ENCODE data around the gene DNHD1. TPM values are rescaled to one million over a fixed set of nuclear protein-coding genes. Genes with fewer than 3 reads are reported as not detected.

The DNHD1 gene
- total RNA-seq, 1 experiment from 2014 or later, result 10.6 TPM

- Histone ChIP-seq H3K9me3 (ENCODE audit: control insufficient read depth, insufficient read depth, low read depth, low read length) (no peaks in the 10 kb centered on the region), H3K4me3 (ENCODE audit: low read depth in 2 of 2, low read length in 2 of 2) (no peak overlapping the region), H3K36me3 (ENCODE audit: control insufficient read depth, insufficient read depth, low read length) (no peaks in the 10 kb centered on the region), H3K4me1 (ENCODE audit: control insufficient read depth, insufficient read depth, low read length) (no peaks in the 10 kb centered on the region), H3K27me3 (ENCODE audit: control insufficient read depth, insufficient read depth, low read length) (no peaks in the 10 kb centered on the region), H3K27ac (ENCODE audit: low read length) (no peak overlapping the region)
- intact Hi-C loops (cut with micrococcal nuclease; ENCODE audit: unreplicated experiment), result no loop called here
- in situ Hi-C loops (cut with HindIII; ENCODE audit: low pct_unique_long_range_greater_than_20kb, low sequenced_read_pairs), result no loop called here
- POLR2A ChIA-PET, result no interaction called here
- CTCF ChIA-PET, result no interaction called here
- BruUV-seq (replicated peaks), result no TSS peak
- ATAC-seq (no peak), DNase-seq (ENCODE audit: low read depth, low spot score) (no peak)
- no peak for TF ChIP-seq POLR2AphosphoS5 (IDR thresholded peaks at IDR 0.05; ENCODE audit: low read depth, low read length)
- no peak for TF ChIP-seq REST (IDR thresholded peaks at IDR 0.05; ENCODE audit: insufficient read depth in 1 of 2, low read depth in 2 of 2, low read length in 1 of 2)
- no peak for TF ChIP-seq CTCF (IDR thresholded peaks at IDR 0.05)
- no peak for TF ChIP-seq SIN3A (IDR thresholded peaks at IDR 0.05; ENCODE audit: borderline replicate concordance, insufficient read depth, low read depth, low read length)
- no peak for TF ChIP-seq TCF7L2 (IDR thresholded peaks at IDR 0.05; ENCODE audit: low read depth, low read length)
Observed at GRCh38 chr11:6570691-6571427, 73.8 kb downstream of the DNHD1 start.

GRCh38 chr11:6571434-6572008, 74.4 kb downstream of the DNHD1 start:
- TF ChIP-seq SIN3A (IDR thresholded peaks at IDR 0.05; ENCODE audit: borderline replicate concordance, insufficient read depth, low read depth, low read length) (no peak), POLR2AphosphoS5 (IDR thresholded peaks at IDR 0.05; ENCODE audit: low read depth, low read length) (no peak), CTCF (IDR thresholded peaks at IDR 0.05) (no peak), TCF7L2 (IDR thresholded peaks at IDR 0.05; ENCODE audit: low read depth, low read length) (no peak), REST (IDR thresholded peaks at IDR 0.05; ENCODE audit: insufficient read depth in 1 of 2, low read depth in 2 of 2, low read length in 1 of 2) (no peak)
- Histone ChIP-seq H3K36me3 (ENCODE audit: control insufficient read depth, insufficient read depth, low read length) (no peaks in the 10 kb centered on the region), H3K27ac (ENCODE audit: low read length) (no peak overlapping the region), H3K27me3 (ENCODE audit: control insufficient read depth, insufficient read depth, low read length) (no peaks in the 10 kb centered on the region), H3K4me1 (ENCODE audit: control insufficient read depth, insufficient read depth, low read length) (no peaks in the 10 kb centered on the region), H3K4me3 (ENCODE audit: low read depth in 2 of 2, low read length in 2 of 2) (no peak overlapping the region), H3K9me3 (ENCODE audit: control insufficient read depth, insufficient read depth, low read depth, low read length) (no peaks in the 10 kb centered on the region)
- ChIA-PET CTCF (no interaction called here), POLR2A (no interaction called here)
- no peak for ATAC-seq
- intact Hi-C loops (cut with micrococcal nuclease; ENCODE audit: unreplicated experiment) (no loop called here), in situ Hi-C loops (cut with HindIII; ENCODE audit: low pct_unique_long_range_greater_than_20kb, low sequenced_read_pairs) (no loop called here)
- DNase-seq (ENCODE audit: low read depth, low spot score), result no peak
- no TSS peak for BruUV-seq (replicated peaks)

Data from Panc1 (cell line).